SK-N-SH treated with all-trans-retinoic acid at 6 μM for 48 hours (cell line): ENCODE measurements around the gene TGIF2.

ENCODE experiments used
- ATAC-seq: fragments of 200-7000 bp; cut with Tn5 transposase; 3 replicates; pipeline ENCODE4 v1.9.1; 2020; ENCODE audit warnings: mild to moderate bottlenecking, moderate library complexity
- ARNTL ChIP-seq: fragments of 450-650 bp; formaldehyde crosslinking; IDR thresholded peaks from 2 replicates; pipeline ENCODE4 v1.5.0; 2020; ENCODE audit warnings: low read depth, mild to moderate bottlenecking, moderate library complexity, borderline replicate concordance
- BACH2 ChIP-seq: fragments of 250-450 bp; sonication (Bioruptor Pico); IDR thresholded peaks from 2 replicates; pipeline ENCODE4 v1.9.0; 2021; ENCODE audit warnings: mild to moderate bottlenecking, borderline replicate concordance
- CSDC2 ChIP-seq: fragments of 250-450 bp; sonication (Bioruptor Pico); IDR thresholded peaks from 2 replicates; pipeline ENCODE4 v1.5.0; 2020; ENCODE audit warnings: mild to moderate bottlenecking, moderate library complexity
- ESRRG ChIP-seq: fragments of 250-450 bp; sonication (Bioruptor Pico); IDR thresholded peaks from 2 replicates; pipeline ENCODE4 v1.6.1; 2021; ENCODE audit warnings: mild to moderate bottlenecking
- GLIS3 ChIP-seq: fragments of 250-450 bp; sonication (Bioruptor Pico); IDR thresholded peaks from 2 replicates; pipeline ENCODE4 v1.5.0; 2020; ENCODE audit warnings: mild to moderate bottlenecking, moderate library complexity
- ISL1 ChIP-seq: fragments of 250-450 bp; sonication (Bioruptor Pico); IDR thresholded peaks from 2 replicates; pipeline ENCODE4 v2.1.2; 2022; ENCODE audit warnings: mild to moderate bottlenecking, moderate library complexity
- OSR1 ChIP-seq: fragments of 250-450 bp; sonication (Bioruptor Pico); IDR thresholded peaks from 2 replicates; pipeline ENCODE4 v1.8.0; 2022; ENCODE audit warnings: moderate library complexity, mild to moderate bottlenecking, inconsistent platforms
- POU6F1 ChIP-seq: fragments of 250-450 bp; sonication (Bioruptor Pico); IDR thresholded peaks from 2 replicates; pipeline ENCODE4 v1.8.0; 2021; ENCODE audit warnings: low read depth, mild to moderate bottlenecking, moderate library complexity, borderline replicate concordance
- PPARA ChIP-seq: fragments of 250-450 bp; sonication (Bioruptor Pico); IDR thresholded peaks from 2 replicates; pipeline ENCODE4 v1.5.0; 2020; ENCODE audit warnings: mild to moderate bottlenecking, borderline replicate concordance
- RARB ChIP-seq: fragments of 250-450 bp; sonication (Bioruptor Pico); IDR thresholded peaks from 2 replicates; pipeline ENCODE4 v1.8.0; 2021; ENCODE audit warnings: mild to moderate bottlenecking, moderate library complexity
- SNAI2 ChIP-seq: fragments of 250-450 bp; sonication (Bioruptor Pico); IDR thresholded peaks from 2 replicates; pipeline ENCODE4 v1.5.0; 2020; ENCODE audit warnings: mild to moderate bottlenecking, moderate library complexity
- TCF4 ChIP-seq: fragments of 250-450 bp; sonication (Bioruptor Pico); IDR thresholded peaks from 2 replicates; pipeline ENCODE4 v1.8.0; 2021; ENCODE audit warnings: mild to moderate bottlenecking, moderate library complexity, borderline replicate concordance
- ZC3H10 ChIP-seq: fragments of 250-450 bp; sonication (Bioruptor Pico); IDR thresholded peaks from 2 replicates; pipeline ENCODE4 v1.5.1; 2021; ENCODE audit warnings: mild to moderate bottlenecking, moderate library complexity
- ZFP3 ChIP-seq: fragments of 250-450 bp; sonication (Bioruptor Pico); IDR thresholded peaks from 2 replicates; pipeline ENCODE4 v1.5.0; 2020; ENCODE audit warnings: mild to moderate bottlenecking, moderate library complexity
- ZFP30 ChIP-seq: fragments of 450-650 bp; formaldehyde crosslinking; IDR thresholded peaks from 2 replicates; pipeline ENCODE4 v1.5.0; 2022; ENCODE audit warnings: mild to moderate bottlenecking, moderate library complexity
- ZNF565 ChIP-seq: fragments of 450-650 bp; formaldehyde crosslinking; conservative IDR thresholded peaks from 2 replicates; pipeline ENCODE4 v1.5.0; 2020; ENCODE audit warnings: low read depth, mild to moderate bottlenecking, moderate library complexity
- ZNF70 ChIP-seq: fragments of 450-650 bp; formaldehyde crosslinking; IDR thresholded peaks from 2 replicates; pipeline ENCODE4 v1.5.0; 2020; ENCODE audit warnings: mild to moderate bottlenecking, moderate library complexity
- ZNF8 ChIP-seq: fragments of 450-650 bp; formaldehyde crosslinking; IDR thresholded peaks from 2 replicates; pipeline ENCODE4 v1.5.0; 2020; ENCODE audit warnings: mild to moderate bottlenecking, moderate library complexity
- TF ChIP-seq, protein P1 (sequence below): fragments of 250-450 bp; sonication (Bioruptor Pico); IDR thresholded peaks from 2 replicates; pipeline ENCODE4 v1.5.1; 2020; ENCODE audit warnings: low read depth, mild to moderate bottlenecking, moderate library complexity
- TF ChIP-seq, protein P2 (sequence below): fragments of 250-450 bp; sonication (Bioruptor Pico); IDR thresholded peaks from 2 replicates; pipeline ENCODE4 v1.5.0; 2020; ENCODE audit warnings: mild to moderate bottlenecking, moderate library complexity
- TF ChIP-seq, protein P3 (sequence below): fragments of 250-450 bp; sonication (Bioruptor Pico); IDR thresholded peaks from 2 replicates; pipeline ENCODE4 v1.8.0; 2020; ENCODE audit warnings: mild to moderate bottlenecking, moderate library complexity, borderline replicate concordance

TGIF2 gene

DNA sequence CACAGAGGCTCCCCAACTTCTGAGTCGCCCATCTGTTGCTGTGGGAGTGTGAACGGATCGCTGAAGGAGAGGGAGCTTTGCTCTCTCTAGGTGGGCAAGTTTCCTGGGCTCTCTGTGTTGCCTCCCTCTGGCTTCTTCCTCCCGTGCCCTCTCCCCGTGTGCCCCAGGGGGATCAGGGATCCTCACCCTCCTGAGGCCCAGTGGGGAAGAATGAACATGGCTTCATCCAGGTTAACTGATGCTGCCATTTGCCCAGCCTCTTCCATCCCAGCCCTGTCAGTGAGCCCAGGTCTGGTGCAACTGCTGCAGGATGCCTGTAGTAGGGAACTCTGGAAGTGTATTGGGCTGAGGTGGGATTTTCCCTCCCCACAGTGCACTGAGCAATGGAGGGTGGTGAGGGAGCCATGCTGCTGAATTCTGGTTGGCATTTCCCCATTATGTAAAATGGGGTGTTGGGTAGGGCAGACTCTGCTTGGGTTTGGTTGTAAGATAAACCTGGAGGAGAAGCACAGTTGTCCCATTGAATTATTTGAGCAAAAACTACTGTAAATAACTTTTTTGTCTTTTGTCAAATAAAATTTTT lies 20.0 kb downstream of the TGIF2 start:
- ATAC-seq: no peak
- TF ChIP-seq ZFP3 (CRISPR knock-in tag) (no peak), RARB (CRISPR knock-in tag) (no peak), POU6F1 (no peak), OSR1 (CRISPR knock-in tag) (no peak), PPARA (CRISPR knock-in tag) (no peak), ZNF565 (CRISPR knock-in tag) (no peak), ZC3H10 (no peak), ESRRG (CRISPR knock-in tag) (no peak), ZNF8 (CRISPR knock-in tag) (no peak), ZNF70 (CRISPR knock-in tag) (no peak), TCF4 (CRISPR knock-in tag) (no peak), ZFP30 (CRISPR knock-in tag) (no peak), BACH2 (CRISPR knock-in tag) (no peak), GLIS3 (CRISPR knock-in tag) (no peak), SNAI2 (CRISPR knock-in tag) (no peak), ARNTL (no peak)
- TF ChIP-seq, protein P1, sequence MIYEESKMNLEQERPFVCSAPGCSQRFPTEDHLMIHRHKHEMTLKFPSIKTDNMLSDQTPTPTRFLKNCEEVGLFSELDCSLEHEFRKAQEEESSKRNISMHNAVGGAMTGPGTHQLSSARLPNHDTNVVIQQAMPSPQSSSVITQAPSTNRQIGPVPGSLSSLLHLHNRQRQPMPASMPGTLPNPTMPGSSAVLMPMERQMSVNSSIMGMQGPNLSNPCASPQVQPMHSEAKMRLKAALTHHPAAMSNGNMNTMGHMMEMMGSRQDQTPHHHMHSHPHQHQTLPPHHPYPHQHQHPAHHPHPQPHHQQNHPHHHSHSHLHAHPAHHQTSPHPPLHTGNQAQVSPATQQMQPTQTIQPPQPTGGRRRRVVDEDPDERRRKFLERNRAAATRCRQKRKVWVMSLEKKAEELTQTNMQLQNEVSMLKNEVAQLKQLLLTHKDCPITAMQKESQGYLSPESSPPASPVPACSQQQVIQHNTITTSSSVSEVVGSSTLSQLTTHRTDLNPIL: no peak
- TF ChIP-seq, protein P2, sequence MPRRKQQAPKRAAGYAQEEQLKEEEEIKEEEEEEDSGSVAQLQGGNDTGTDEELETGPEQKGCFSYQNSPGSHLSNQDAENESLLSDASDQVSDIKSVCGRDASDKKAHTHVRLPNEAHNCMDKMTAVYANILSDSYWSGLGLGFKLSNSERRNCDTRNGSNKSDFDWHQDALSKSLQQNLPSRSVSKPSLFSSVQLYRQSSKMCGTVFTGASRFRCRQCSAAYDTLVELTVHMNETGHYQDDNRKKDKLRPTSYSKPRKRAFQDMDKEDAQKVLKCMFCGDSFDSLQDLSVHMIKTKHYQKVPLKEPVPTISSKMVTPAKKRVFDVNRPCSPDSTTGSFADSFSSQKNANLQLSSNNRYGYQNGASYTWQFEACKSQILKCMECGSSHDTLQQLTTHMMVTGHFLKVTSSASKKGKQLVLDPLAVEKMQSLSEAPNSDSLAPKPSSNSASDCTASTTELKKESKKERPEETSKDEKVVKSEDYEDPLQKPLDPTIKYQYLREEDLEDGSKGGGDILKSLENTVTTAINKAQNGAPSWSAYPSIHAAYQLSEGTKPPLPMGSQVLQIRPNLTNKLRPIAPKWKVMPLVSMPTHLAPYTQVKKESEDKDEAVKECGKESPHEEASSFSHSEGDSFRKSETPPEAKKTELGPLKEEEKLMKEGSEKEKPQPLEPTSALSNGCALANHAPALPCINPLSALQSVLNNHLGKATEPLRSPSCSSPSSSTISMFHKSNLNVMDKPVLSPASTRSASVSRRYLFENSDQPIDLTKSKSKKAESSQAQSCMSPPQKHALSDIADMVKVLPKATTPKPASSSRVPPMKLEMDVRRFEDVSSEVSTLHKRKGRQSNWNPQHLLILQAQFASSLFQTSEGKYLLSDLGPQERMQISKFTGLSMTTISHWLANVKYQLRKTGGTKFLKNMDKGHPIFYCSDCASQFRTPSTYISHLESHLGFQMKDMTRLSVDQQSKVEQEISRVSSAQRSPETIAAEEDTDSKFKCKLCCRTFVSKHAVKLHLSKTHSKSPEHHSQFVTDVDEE: no peak
- TF ChIP-seq, protein P3, sequence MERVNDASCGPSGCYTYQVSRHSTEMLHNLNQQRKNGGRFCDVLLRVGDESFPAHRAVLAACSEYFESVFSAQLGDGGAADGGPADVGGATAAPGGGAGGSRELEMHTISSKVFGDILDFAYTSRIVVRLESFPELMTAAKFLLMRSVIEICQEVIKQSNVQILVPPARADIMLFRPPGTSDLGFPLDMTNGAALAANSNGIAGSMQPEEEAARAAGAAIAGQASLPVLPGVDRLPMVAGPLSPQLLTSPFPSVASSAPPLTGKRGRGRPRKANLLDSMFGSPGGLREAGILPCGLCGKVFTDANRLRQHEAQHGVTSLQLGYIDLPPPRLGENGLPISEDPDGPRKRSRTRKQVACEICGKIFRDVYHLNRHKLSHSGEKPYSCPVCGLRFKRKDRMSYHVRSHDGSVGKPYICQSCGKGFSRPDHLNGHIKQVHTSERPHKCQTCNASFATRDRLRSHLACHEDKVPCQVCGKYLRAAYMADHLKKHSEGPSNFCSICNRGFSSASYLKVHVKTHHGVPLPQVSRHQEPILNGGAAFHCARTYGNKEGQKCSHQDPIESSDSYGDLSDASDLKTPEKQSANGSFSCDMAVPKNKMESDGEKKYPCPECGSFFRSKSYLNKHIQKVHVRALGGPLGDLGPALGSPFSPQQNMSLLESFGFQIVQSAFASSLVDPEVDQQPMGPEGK (CRISPR knock-in tag): no peak

GRCh38 chr20:36599912-36600345 lies 26.5 kb downstream of the TGIF2 start:
- no peak for TF ChIP-seq ZC3H10
- TF ChIP-seq ZNF70 (CRISPR knock-in tag): no peak
- TF ChIP-seq ZNF565 (CRISPR knock-in tag): no peak
- TF ChIP-seq BACH2 (CRISPR knock-in tag): no peak
- no peak for TF ChIP-seq ZNF8 (CRISPR knock-in tag)
- TF ChIP-seq, protein P1: no peak
- TF ChIP-seq, protein P3 (CRISPR knock-in tag): no peak
- TF ChIP-seq SNAI2 (CRISPR knock-in tag): no peak
- ATAC-seq: no peak

DNA sequence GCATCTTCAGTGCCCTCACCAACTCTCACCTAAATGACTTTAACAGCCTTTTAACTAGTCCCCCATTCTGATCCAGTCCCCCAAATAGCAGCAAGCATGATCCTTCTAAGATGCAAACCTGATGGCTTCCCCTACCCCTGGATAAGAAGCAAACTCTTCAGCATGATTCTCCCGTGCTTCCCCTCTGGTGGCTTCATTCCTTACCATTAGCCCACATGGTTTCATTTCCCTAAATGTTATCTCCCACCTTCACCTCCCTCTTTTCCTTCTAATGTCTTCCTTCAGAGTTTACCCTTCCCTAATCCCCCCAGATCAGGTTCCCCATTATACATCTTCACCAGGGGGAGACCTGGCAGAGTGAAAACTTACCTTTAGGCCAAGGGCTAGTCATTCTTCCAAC lies 28.1 kb downstream of the TGIF2 start:
- no peak for ATAC-seq
- TF ChIP-seq SNAI2 (CRISPR knock-in tag) (no peak), POU6F1 (no peak), ARNTL (no peak), OSR1 (CRISPR knock-in tag) (no peak), ESRRG (CRISPR knock-in tag) (no peak), GLIS3 (CRISPR knock-in tag) (no peak), ZFP3 (CRISPR knock-in tag) (no peak), ZC3H10 (no peak), CSDC2 (CRISPR knock-in tag) (no peak), ISL1 (CRISPR knock-in tag) (no peak), PPARA (CRISPR knock-in tag) (no peak)
- TF ChIP-seq, protein P3 (CRISPR knock-in tag): no peak
